NCI-H1694 treated with DMSO at 0.1 percent for 48 hours (cell line): ENCODE results near the gene METAP1.
"Not testable (repeated sequence)": the region's sequence is repeated elsewhere in the genome, so short reads cannot be mapped to it uniquely, and the experiment has no call there.

Source experiments
- DNase-seq: peaks from one replicate; lab custom pipeline; 2025; lab: John Stamatoyannopoulos, UW

The METAP1 gene

GRCh38 chr4:98995183-98996055, at the start of gene METAP1:
Gene METAP1, plus strand, starts transcription at chr4:98995721. Its CDS starts 33 bp downstream, at chr4:98995754.
- DNase-seq, result peak; percentile 83

GRCh38 chr4:98946359-98946758, 49.2 kb upstream of the METAP1 start:
- DNase-seq, result no peak

- no peak for DNase-seq
These were observed 44.6 kb upstream of the METAP1 start for GRCh38 chr4:98950925-98951324.

- no peak for DNase-seq
These were observed 43.8 kb upstream of the METAP1 start for GRCh38 chr4:98951710-98952109.

- DNase-seq, result no peak
These were observed 40.3 kb upstream of the METAP1 start for GRCh38 chr4:98955229-98955628.

GRCh38 chr4:98958065-98958464, 37.5 kb upstream of the METAP1 start:
- DNase-seq, result no peak

- no peak for DNase-seq
These were observed 36.1 kb upstream of the METAP1 start for GRCh38 chr4:98959411-98959810.

- no peak for DNase-seq
These were observed 33.8 kb upstream of the METAP1 start for GRCh38 chr4:98961770-98962169.

- DNase-seq, result no peak
These were observed 31.7 kb upstream of the METAP1 start for GRCh38 chr4:98963538-98964433.

- DNase-seq, result no peak
These were observed 28.6 kb upstream of the METAP1 start for GRCh38 chr4:98966926-98967325.

GRCh38 chr4:98967786-98968329, 27.7 kb upstream of the METAP1 start:
- DNase-seq, result no peak

GRCh38 chr4:98969878-98970785, 25.4 kb upstream of the METAP1 start:
- DNase-seq, result no peak

- DNase-seq, result no peak
These were observed 18.8 kb upstream of the METAP1 start for GRCh38 chr4:98976716-98977115.

- DNase-seq, result no peak
These were observed 18.0 kb upstream of the METAP1 start for GRCh38 chr4:98977557-98977956.

GRCh38 chr4:98987720-98988119, 7.8 kb upstream of the METAP1 start:
- DNase-seq, result no peak

GRCh38 chr4:98992835-98993234, 2.7 kb upstream of the METAP1 start:
- DNase-seq, result not testable (repeated sequence)

GRCh38 chr4:98993419-98994071, 2.0 kb upstream of the METAP1 start:
- no peak for DNase-seq

GRCh38 chr4:98994474-98995182, 893 bp upstream of the METAP1 start:
- DNase-seq, result no peak

- peak; percentile 20 for DNase-seq
These were observed 689 bp downstream of the METAP1 start for GRCh38 chr4:98996056-98996764.

- no peak for DNase-seq
These were observed 1.2 kb downstream of the METAP1 start for GRCh38 chr4:98996765-98997068.
